Endodermal cell (in vitro differentiated cells): ENCODE results near the gene RLN1. TPM values are rescaled to one million over a fixed set of nuclear protein-coding genes. Genes with fewer than 3 reads are reported as not detected.
"Not testable (repeated sequence)": the region's sequence is repeated elsewhere in the genome, so short reads cannot be mapped to it uniquely, and the experiment has no call there.

Experiments
- DNase-seq: peaks from one replicate; pipeline ENCODE4 v3.0.0-alpha.2; 2017
- H3K27ac ChIP-seq: 2 replicates; pipeline ENCODE4 v1.5.1; 2013; ENCODE audit warnings: mild to moderate bottlenecking, low read depth, low read length, moderate library complexity
- H3K27me3 ChIP-seq: 2 replicates; pipeline ENCODE4 v1.6.1; 2013; ENCODE audit warnings: mild to moderate bottlenecking, low read length, moderate library complexity; ENCODE audit not compliant: insufficient read depth, control insufficient read depth, poor library complexity, severe bottlenecking
- H3K36me3 ChIP-seq: 2 replicates; pipeline ENCODE4 v1.7.0; 2013; ENCODE audit warnings: mild to moderate bottlenecking, low read length, moderate library complexity; ENCODE audit not compliant: control insufficient read depth, insufficient read depth
- H3K4me1 ChIP-seq: one replicate; pipeline ENCODE4 v1.7.0; 2013; ENCODE audit warnings: low read length; ENCODE audit not compliant: control insufficient read depth, insufficient read depth
- H3K4me3 ChIP-seq: 2 replicates; pipeline ENCODE4 v1.5.1; 2013; ENCODE audit warnings: mild to moderate bottlenecking, low read length, moderate library complexity
- H3K9ac ChIP-seq: 2 replicates; pipeline ENCODE4 v1.6.1; 2013; ENCODE audit warnings: mild to moderate bottlenecking, low read length, moderate library complexity; ENCODE audit not compliant: poor library complexity, severe bottlenecking; ENCODE audit errors: extremely low read depth
- H3K9me3 ChIP-seq: 2 replicates; pipeline ENCODE4 v1.6.1; 2013; ENCODE audit warnings: mild to moderate bottlenecking, low read length, moderate library complexity; ENCODE audit not compliant: control insufficient read depth
- H3K27ac Mint-ChIP-seq: 2 replicates; pipeline ENCODE4 v1.8.0; 2020; ENCODE audit warnings: mixed read lengths
- H3K27me3 Mint-ChIP-seq: 2 replicates; pipeline ENCODE4 v1.8.0; 2021; ENCODE audit warnings: mild to moderate bottlenecking, mixed read lengths; ENCODE audit not compliant: insufficient read depth
- H3K36me3 Mint-ChIP-seq: 2 replicates; pipeline ENCODE4 v1.8.0; 2020; ENCODE audit warnings: low read depth, mixed read lengths
- H3K4me1 Mint-ChIP-seq: 2 replicates; pipeline ENCODE4 v1.8.0; 2020; ENCODE audit warnings: mixed read lengths
- H3K4me3 Mint-ChIP-seq: 2 replicates; pipeline ENCODE4 v1.8.0; 2020; ENCODE audit warnings: mild to moderate bottlenecking, moderate library complexity, mixed read lengths
- H3K9me3 Mint-ChIP-seq: 2 replicates; pipeline ENCODE4 v1.8.0; 2020; ENCODE audit warnings: mild to moderate bottlenecking, mixed read lengths
- CTCF ChIP-seq: fragments of 200-600 bp; sonication (generic); conservative IDR thresholded peaks from 2 replicates; pipeline ENCODE4 v1.5.0; 2021; ENCODE audit warnings: antibody characterized with exemption, mild to moderate bottlenecking
- WGBS, 2 experiments: methylation state at CpG; one replicate each; pipeline versions ENCODE4 v1.1.5 to v1.1.7; 2013; ENCODE audit warnings: missing lambda C conversion rate in 2 of 2, mixed read lengths in 1 of 2; ENCODE audit not compliant: insufficient coverage in 1 of 2, insufficient read length in 1 of 2; 5-methylcytosine and 5-hydroxymethylcytosine counted together
- long read RNA-seq, 4 experiments: library from polyadenylated mRNA in 2 of 4; library from RNA in 1 of 4; library from capped mRNA in 1 of 4; stranded (forward) in 3 of 4; unstranded in 1 of 4; transcript quantifications; one replicate each; pipeline ENCODE4 v2.0.0, GENCODE V29; 2020 to 2021; ENCODE audit warnings: inconsistent platforms in 1 of 4
- polyA plus RNA-seq, 2 experiments: library from polyadenylated mRNA; stranded (reverse); fragments of 50-300 nt; gene quantifications; one replicate each; pipeline ENCODE4 v1.2.3, GENCODE V29; 2013
- total RNA-seq, 2 donors: library from RNA; stranded (reverse); fragmentation: NEBNext Ultra II Directional in 1 of 2; extraction: Animal tissue kit (Norgen Biotek cat#: 25700) in 1 of 2; gene quantifications; 2 replicates in 1 of 2; 3 replicates in 1 of 2; pipeline ENCODE4 v1.2.1, GENCODE V29; 2021

The RLN1 gene
- total RNA-seq: under 1 TPM; 0.97 to 0.99 TPM
- polyA plus RNA-seq (2013, experiment 1 of 2): 0.64 TPM
- polyA plus RNA-seq (2013, experiment 2 of 2): not detected
- long read RNA-seq, experiment 1, partial matches to known transcripts: 0 of 1 reads
- long read RNA-seq, experiment 1, other reads (novel, unspliced or antisense): 0 of 1 reads
- long read RNA-seq, experiment 2: 0 reads
- long read RNA-seq, experiment 3, partial matches to known transcripts: 0 of 1 reads
- long read RNA-seq, experiment 3, other reads (novel, unspliced or antisense): 1 of 1 reads
- long read RNA-seq, experiment 4, partial matches to known transcripts: 0 of 2 reads
- long read RNA-seq, experiment 4, other reads (novel, unspliced or antisense): 2 of 2 reads

- H3K27me3 Mint-ChIP-seq, H3K9ac ChIP-seq, H3K27ac Mint-ChIP-seq, H3K4me3 ChIP-seq, H3K4me1 ChIP-seq, H3K9me3 ChIP-seq, H3K9me3 Mint-ChIP-seq, H3K36me3 Mint-ChIP-seq, H3K4me1 Mint-ChIP-seq, H3K36me3 ChIP-seq, H3K27ac ChIP-seq, H3K27me3 ChIP-seq: not testable (repeated sequence)
- WGBS, 2 experiments: 35 to 50% methylated on average over 6 to 14 of the region's 50 CpGs
- peak; percentile 78 for DNase-seq
- H3K4me3 Mint-ChIP-seq: peak within 1 kb of the TSS; percentile 33
Observed at GRCh38 chr9:5338992-5339981, at the start of gene RLN1. Gene RLN1, minus strand, starts transcription at chr9:5339876. Its CDS starts 130 bp downstream, at chr9:5339746.

- Histone ChIP-seq H3K27me3 (no peaks in the 10 kb centered on the region), H3K9me3 (no peaks in the 10 kb centered on the region), H3K4me3 (no peak overlapping the region), H3K9ac (no peak overlapping the region), H3K36me3 (no peaks in the 10 kb centered on the region), H3K27ac (no peak overlapping the region), H3K4me1 (no peaks in the 10 kb centered on the region)
- Mint-ChIP-seq H3K36me3 (no peaks in the 10 kb centered on the region), H3K9me3 (no peaks in the 10 kb centered on the region), H3K27ac (no peak overlapping the region), H3K4me1 (no peaks in the 10 kb centered on the region), H3K4me3 (no peak overlapping the region), H3K27me3 (no peaks in the 10 kb centered on the region)
- TF ChIP-seq CTCF: no peak
- 86 to 88% methylated on average over 3 of the region's 3 CpGs for WGBS, 2 experiments
- no peak for DNase-seq
Observed at GRCh38 chr9:5389109-5389732, 49.5 kb upstream of the RLN1 start.

GRCh38 chr9:5388026-5388819 is 48.5 kb upstream of the RLN1 start:
- no peak for DNase-seq
- H3K27me3 Mint-ChIP-seq: no peaks in the 10 kb centered on the region
- H3K9me3 ChIP-seq: no peaks in the 10 kb centered on the region
- H3K36me3 Mint-ChIP-seq: no peaks in the 10 kb centered on the region
- no peak for TF ChIP-seq CTCF
- H3K36me3 ChIP-seq: no peaks in the 10 kb centered on the region
- H3K4me3 ChIP-seq: no peak overlapping the region
- H3K27ac Mint-ChIP-seq: no peak overlapping the region
- H3K4me1 Mint-ChIP-seq: no peaks in the 10 kb centered on the region
- WGBS, 2 experiments: 83 to 91% methylated on average over 3 to 5 of the region's 5 CpGs
- H3K9ac ChIP-seq: no peak overlapping the region
- H3K4me1 ChIP-seq: no peaks in the 10 kb centered on the region
- H3K4me3 Mint-ChIP-seq: no peak overlapping the region
- H3K9me3 Mint-ChIP-seq: no peaks in the 10 kb centered on the region
- H3K27ac ChIP-seq: peak overlapping the region; percentile 21
- no peaks in the 10 kb centered on the region for H3K27me3 ChIP-seq
